HG03521 (cell line): Measurements from ENCODE around the gene CLASP1.
"Not testable (repeated sequence)": the region's sequence is repeated elsewhere in the genome, so short reads cannot be mapped to it uniquely, and the experiment has no call there.

Source experiments
- ATAC-seq: cut with Tn5 transposase; IDR thresholded peaks from one replicate; pipeline ENCODE4 v1.9.1; 2021; ENCODE audit warnings: mild to moderate bottlenecking, moderate library complexity; ENCODE audit not compliant: unreplicated experiment

The CLASP1 gene

DNA sequence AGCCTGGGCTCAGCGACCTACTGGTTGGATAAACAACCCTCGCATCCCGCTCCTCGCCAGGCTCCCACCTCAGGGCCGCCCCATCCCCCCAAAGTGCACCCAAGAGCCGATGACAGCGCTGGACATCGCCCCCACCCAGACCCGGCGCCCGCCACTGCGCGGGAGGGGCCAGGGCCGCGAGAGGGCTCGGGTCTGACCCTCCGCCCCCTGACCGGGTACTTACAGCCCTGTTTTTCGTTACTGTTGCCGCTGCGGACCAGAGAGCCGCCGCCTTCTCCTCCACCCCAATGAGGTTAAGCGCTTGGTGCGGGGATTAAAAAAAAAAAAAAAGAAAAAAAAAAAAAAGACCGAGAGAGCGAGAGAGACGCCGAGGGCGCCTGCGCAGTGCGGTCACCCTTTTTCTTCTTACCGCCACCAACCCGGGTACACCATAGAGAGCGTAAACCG lies at the start of gene CLASP1:
CLASP1 (minus strand) TSS at position 314 of the 447 bp plus-strand sequence. CDS start 43,567 bp downstream, outside the sequence.
- peak; percentile 37 for ATAC-seq

DNA sequence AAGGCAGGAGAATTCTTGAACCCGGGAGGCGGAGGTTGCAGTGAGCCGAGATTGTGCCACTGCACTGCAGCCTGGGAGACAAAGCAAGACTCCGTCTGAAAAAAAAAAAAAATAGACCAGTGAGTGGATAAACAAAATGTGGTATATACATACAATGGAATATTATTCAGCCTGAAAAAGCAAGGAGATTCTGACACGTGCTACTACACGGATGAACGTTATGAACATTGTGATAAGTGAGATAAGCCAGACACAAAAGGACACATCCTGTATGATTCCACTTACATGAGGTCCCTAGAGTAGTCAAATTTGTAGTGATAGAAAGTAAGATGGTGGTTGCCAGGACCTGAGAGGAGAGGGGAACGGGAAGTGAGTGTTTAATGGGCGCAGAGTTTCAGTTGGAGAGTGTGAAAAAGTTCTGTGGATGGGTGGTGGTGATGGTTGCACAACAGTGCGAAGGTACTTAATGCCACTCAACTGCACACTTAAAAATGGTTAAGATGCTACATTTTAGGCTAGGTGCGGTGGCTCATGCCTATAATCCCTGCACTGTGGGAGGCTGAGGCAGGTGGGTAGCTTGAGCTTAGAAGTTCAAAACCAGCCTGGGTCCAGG lies 49.2 kb upstream of the CLASP1 start:
- ATAC-seq, result no peak

DNA sequence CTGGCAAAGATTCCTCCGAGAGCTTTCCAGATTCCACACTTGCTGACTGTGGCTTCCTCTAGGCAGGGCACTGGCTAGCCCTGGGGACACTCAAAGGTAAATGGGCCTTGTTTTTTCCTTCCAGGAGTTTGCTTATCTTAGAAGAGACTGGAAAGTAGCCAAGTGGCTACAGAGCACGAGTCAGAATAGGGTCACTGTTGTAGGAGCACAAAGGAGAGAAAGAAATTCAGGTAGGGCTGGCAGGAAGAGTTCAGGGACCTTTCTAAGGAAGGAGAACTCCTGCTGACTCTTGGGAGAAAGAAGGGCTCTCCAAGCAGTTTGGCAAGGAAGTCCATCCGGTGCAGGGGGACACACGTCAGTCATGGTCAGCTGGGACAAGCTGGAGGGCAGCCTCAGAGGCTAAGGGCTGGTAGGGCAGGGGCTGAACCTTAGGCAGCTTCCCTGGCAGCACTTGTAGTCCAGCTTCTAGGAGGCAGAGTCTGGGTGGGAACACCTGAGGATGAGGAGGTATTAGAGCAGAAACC lies 47.9 kb upstream of the CLASP1 start:
- ATAC-seq, result no peak

DNA sequence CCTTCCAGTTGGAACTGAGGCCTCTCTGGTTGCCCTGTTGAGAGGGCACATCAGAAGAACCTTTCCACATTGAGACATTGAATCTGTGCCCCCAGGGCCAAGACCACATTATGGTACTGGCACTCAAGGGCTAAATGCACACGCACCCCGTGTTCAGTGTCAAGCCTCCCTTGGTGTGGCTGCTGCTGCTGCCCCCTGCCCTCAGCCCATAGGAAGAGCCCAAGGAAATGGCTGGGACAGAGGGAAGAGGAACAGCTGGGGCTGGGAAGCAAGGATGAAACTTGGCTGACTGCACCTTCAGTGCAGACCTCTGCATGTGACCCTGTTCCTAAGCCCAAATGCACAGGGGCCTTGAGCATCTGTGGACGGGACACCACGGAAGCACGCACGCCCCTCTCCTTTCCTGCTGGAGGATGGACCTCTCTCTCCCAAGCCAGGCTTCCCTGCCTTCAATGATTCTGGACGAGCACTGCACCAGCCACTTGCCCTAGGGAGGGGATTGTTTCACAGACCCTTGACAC lies 47.2 kb upstream of the CLASP1 start:
- ATAC-seq, result no peak

DNA sequence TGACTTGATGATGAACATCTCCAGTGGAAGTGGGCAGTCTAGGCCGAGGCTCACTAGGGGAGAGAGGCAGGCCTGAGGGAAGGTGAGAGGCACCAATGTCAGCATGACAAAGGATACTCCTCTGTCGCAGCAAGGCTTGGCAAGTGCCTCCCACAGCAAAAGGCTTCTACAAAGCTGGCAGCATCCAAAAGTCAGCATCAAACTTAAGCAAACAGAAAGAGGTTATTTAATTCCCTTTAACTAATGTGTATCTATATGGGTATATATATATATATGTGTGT lies 45.8 kb upstream of the CLASP1 start:
- ATAC-seq, result no peak

DNA sequence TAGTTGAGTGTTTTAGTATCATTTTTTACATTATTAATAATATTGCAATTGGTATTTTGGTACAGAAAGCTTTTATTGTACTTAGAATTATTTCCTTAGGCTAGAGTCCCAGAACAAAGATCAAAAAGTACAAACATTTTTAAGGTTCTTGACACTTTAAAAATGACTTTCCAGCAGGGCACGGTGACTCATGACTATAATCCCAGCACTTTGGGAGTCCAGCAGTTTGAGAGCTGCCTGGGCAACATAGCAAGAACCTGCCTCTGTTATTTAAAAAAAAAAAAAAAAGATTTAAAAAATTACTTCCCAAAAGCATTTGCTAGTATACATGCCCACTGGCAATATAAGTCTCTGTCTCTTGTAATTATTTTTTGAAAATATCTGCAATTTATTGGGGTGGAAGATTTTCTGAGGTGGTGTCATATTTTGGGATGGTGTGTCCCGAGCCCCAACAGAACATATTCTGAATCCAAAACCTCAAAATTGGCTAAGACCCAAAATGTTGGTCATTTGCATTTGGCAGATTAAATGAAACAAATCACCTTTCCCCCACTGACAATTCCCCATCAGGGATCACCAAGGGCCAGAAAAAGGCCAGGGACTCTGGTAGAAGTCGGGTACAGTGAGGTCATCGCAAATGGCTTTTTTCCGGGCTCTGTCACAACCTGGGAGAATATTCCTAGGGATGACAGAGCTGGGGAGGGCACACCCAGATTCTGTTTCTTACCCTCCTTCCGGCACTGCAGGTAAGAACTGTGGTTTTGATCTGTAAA lies 45.3 kb upstream of the CLASP1 start:
- ATAC-seq, result no peak

DNA sequence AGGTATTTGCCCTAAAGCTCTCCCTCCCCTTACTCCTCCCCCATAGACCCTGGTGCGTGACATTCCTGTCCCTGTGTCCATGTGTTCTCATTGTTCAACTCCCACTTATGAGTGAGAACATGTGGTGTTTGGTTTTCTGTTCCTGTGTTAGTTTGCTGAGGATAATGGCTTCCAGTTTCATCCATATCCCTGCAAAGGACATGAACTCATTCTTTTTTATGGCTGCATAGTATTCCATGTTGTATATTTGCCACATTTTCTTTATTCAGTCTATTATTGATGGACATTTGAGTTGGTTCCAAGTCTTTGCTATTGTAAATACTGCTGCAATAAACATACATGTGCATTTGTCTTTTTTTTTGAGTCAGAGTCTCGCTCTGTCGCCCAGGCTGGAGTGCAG lies 41.3 kb upstream of the CLASP1 start:
- not testable (repeated sequence) for ATAC-seq

DNA sequence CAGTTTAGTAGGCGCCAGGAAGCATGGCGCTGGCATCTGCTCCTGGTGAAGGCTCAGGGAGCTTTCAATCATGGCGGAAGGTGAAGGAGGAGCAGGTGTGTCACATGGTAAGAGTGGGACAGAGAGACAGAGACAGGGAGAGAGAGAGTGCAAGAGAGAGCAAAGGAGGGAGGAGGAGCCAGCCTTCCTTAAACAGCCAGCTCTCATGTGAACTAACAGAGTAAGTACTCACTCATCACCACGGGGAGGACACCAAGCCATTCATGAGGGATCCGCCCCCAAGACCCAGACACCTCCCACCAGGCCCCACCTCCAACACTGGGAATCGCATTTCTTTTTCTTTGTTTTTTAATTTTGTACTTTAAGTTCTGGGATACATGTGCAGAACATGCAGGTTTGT lies 40.8 kb upstream of the CLASP1 start:
- no peak for ATAC-seq

DNA sequence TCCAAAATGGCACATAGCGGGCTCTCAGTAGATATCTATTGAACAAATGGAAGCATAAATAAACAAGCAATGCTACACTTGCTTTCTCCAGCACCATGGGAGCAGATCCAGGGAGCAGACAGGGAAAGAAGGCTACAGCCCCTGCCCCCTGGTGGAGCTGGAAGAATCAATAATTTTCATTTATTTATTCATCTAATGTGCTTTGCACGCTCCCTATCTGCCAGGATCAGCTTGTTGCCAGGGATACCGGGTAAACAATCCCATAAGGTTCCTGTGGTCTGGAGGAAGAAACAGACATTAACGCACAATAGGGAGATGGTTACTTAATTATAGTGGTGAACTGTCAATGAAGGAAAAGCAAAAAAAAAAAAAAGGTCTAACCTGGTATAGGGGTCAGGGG lies 40.1 kb upstream of the CLASP1 start:
- no peak for ATAC-seq

DNA sequence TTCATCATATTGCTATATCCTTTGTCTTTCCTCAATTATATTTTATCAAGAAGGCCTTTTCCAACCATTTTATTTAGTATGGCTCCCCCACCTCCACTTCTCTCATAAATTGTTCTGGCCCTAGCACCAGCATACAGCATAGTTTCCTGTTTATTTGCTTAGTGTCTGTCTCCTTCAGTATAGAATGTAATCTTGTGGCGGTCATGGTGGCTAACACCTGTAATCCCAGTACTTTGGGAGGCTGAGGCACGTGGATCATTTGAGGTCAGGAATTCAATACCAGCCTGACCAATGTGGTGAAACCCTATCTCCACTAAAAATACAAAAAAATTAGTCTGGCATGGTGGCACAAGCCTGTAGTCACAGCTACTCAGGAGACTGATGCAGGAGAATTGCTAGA lies 39.6 kb upstream of the CLASP1 start:
- ATAC-seq, result no peak

DNA sequence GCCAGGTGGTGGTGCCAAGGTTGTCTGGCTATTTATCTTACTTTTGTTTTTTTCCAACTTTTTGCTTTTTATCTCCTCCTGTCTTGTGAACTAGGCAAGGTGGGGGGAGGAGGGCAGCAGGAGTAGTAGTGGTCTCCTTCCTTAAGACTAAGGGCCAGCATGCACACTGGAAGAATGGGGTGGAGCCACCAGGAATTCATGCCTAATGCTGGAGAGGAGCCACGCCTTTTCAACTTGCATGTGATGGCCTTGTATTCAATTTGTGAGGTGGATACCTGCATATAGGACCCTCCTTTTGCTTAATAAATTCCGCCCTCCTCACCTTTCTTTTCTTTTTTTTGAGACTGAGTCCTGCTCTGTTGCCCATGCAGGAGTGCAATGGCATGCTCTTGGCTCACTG lies 37.6 kb upstream of the CLASP1 start:
- no peak for ATAC-seq

DNA sequence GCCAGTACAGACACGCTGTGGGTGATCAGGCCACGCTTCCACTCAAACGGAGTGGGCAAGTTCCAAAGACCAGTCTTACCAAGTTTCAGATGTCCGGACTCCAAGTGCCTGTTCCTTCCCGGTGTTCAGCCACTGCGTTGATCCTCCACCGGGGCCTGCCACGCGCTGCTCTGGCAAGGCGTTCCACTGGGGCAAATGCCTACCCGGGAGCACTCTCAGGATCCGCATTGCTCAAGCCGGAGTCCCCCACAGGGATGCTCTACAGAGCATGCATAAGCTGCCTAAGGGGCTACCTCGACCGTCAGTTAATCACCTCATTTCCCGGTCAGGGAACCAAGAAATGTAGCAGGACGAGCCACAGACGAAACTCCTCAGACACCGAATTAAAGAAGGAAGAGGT lies 37.0 kb upstream of the CLASP1 start:
- ATAC-seq, result no peak

DNA sequence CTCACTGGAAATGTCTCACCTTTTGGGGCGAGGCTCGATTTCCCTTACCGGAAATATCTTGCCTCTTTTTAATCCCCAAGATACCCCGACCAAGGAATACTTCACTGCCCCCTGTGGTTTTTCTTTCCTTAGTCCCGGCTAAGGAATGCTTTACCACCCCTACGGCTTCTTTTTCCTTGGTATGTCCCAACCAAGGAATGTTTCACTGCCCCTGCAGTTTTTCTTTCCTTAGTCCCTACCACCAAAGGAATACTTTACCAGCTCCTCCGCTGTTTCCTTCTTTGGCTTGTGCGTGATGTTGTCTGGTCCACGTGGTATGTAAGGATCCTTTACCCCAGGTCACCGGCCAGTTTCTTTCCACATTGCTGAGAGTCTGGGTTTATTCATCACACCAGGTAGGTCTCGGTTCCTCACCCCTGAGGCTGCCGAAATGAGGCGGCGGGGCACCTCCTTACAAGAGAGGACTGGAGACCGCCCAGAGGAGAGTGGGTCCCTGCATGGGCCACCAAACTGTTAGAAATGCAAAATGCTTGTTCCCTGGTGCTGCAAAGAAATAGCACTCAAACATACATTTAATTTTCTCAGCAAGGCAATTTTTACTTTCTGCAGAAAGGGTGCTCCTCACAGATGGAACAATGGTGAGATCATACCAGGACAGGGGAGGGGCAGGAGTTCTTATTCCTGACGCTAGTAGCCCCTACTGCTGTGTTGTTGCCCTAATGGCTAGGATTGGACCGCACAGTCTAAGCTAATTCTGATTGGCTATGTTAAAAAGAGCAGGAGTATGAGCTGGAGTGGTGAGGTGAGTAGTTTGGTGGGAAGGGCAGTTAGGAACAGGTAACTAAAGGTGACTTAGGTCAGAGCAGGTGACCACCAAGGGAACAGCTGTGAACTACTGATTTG lies 33.4 kb upstream of the CLASP1 start:
- no peak for ATAC-seq

DNA sequence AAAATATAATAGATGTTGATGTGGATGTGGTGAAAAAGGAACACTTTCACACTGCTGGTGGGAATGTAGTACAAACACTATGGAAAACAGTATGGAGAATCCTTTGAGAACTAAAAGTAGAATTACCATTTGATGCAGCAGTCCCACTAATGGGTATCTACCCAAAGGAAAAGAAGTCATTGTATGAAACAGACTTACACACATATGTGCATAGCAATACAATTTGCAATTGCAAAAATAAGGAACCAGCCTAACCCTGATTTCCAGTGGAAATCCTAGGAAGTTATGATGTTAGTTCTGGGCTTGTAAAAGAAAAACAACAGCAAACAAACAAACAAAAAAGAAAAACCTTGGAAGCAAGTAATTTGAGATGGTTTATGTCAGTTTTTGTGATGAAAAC lies 28.6 kb upstream of the CLASP1 start:
- ATAC-seq, result no peak

DNA sequence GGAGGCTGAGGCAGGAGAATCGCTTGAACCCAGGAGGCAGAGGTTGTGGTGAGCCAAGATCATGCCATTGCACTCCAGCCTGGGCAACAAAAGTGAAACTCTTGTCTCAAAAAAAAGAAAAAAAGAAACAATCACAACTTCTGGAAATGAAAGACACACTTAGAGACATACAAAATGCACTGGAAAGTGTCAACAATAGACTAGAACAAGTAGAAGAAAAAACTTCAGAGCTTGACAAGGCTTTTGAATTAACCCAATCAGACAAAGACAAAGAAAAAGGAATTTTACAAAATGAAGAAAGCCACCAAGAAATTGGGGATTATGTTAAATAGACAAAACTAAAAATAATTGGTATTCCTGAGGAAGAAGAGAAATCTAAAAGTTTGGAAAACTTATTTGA lies 22.4 kb upstream of the CLASP1 start:
- not testable (repeated sequence) for ATAC-seq

DNA sequence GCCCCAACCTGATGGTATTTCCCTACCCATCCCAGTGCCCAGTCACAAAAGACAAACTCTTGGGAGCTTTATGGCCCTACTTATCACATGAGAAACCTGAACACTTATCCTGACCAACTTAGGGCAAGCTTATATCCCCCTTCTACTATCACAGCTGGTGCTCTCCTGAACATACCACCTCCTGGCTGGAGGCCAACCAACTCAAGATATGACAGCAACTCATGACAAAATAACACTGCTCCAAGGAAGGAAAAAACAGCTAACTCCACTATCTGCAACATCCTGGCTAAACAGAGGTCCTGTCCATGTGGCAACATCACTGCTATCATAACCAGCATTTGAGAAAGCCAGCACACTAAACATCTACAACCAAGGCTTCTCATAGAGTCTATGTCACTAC lies 20.9 kb upstream of the CLASP1 start:
- no peak for ATAC-seq

DNA sequence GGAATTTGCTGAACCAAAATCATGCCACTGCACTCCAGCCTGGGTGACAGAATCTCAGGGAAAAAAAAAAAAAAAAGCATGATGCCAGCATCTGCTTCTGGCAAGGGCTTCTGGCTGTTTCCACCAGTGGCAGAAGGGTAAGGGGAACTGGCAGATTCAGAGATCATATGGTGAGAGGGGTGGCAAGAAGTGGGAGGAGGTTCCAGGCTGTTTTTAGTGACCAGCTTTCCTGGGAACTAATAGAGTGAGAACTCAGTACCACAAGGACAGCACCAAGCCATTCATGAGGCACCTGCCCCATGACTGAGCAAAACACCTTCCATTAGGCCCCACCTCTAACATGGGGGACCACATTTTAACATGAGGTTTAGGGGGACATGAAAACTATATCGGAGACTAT lies 18.4 kb upstream of the CLASP1 start:
- no peak for ATAC-seq

DNA sequence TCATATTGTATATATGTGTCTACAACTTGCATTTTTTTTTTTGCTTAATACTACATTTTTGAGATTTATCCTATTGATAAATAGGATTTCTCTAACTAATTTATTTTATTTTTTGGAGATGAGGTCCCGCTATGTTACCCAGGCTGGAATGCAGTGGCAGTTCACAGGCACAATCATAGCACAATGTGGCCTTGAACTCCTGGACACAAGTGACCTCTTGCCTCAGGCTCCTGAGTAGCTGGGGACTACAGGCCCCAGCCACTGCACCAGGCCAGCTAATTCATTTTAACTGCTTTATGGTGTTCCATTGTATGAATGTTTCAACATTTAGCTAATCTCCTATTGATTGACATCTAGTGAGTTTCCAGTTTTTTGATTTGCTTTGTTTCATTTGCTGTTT lies 16.8 kb upstream of the CLASP1 start:
- ATAC-seq, result no peak

DNA sequence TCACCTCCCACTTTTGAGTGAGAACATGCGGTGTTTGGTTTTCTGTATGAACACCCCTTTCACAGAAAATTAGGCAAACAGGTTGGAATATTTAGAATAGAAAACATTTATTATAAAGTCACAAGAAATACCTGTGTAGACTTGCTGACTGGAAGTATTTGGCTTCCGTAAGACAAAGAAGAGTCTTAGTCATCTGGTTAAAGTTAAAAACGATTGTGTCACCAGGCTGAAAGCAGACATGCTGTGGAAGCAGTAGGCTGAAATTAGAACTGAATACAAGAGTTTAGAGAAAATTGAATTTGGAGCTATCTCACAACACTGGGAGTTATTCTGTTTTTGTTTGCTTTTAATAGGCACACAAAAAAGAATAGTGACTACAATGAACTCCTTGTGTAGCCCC lies 16.2 kb upstream of the CLASP1 start:
- no peak for ATAC-seq

DNA sequence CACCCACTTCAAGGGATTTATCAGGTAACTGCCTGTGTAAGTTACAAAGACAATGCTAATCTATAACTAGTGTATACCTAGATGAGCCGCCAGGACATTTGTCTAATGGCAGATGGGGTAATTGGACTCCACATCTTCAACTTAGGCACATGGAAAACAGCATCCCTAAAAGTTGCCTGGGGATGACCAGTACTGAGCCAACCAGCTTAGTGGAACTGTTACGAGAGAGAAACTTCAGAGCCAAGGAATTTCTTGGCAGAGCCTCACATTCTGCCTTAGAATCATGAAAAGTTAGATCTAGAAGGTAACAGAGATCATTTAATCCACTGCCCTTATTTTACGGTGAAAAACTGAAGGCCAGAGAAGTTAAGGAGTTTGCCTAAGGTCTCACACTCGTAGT lies 15.5 kb upstream of the CLASP1 start:
- no peak for ATAC-seq

DNA sequence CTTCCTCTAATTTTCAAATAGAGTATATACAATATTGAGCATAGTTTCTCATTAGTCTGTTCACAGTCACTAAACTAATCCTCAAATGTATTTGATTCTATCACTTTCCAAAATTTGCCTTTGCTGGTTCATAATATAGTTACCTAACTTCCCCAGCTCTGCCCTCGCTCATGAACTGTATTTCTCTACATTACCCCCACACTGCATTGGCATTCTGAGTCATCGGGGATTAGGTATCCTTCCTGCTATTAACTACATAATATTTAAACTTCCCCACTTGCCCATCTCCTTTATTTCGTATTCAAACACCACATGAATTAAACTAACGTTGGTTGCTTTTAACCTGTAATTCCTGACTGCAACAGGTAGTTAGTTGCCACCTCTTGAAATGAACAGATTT lies 14.8 kb upstream of the CLASP1 start:
- ATAC-seq, result no peak
